Activated CD4-positive, alpha-beta memory T cell treated with anti-CD3 and anti-CD28 coated beads, Interleukin-2, amount 10 ng/mL, durations not matched to agents 7 days and 5 days (primary cell): ENCODE results near the gene PXDC1. TPM values are rescaled to one million over a fixed set of nuclear protein-coding genes. Genes with fewer than 3 reads are reported as not detected.
"Not testable (repeated sequence)": the region's sequence is repeated elsewhere in the genome, so short reads cannot be mapped to it uniquely, and the experiment has no call there.

Experiments
- CTCF ChIA-PET: fragments of 350-600 bp; sonication (Branson Sonifier 250); formaldehyde crosslinking; loops from one replicate; lab custom pipeline; 2021; ENCODE audit warnings: antibody characterized with exemption, inconsistent platforms; lab: Charles Lee
- POLR2A ChIA-PET: fragments of 350-600 bp; sonication (Branson Sonifier 250); formaldehyde crosslinking; loops from one replicate; lab custom pipeline; 2021; ENCODE audit warnings: antibody characterized with exemption; lab: Charles Lee
- DNase-seq: peaks from one replicate; pipeline ENCODE4 v3.0.0-alpha.2; 2020
- H3K27ac Mint-ChIP-seq: one replicate; pipeline ENCODE4 v1.8.0; 2021; ENCODE audit warnings: mild to moderate bottlenecking, mixed read lengths
- H3K27me3 Mint-ChIP-seq: one replicate; pipeline ENCODE4 v1.8.0; 2021; ENCODE audit warnings: mixed read lengths
- H3K36me3 Mint-ChIP-seq: one replicate; pipeline ENCODE4 v1.8.0; 2021; ENCODE audit warnings: low read depth, mixed read lengths
- H3K4me1 Mint-ChIP-seq: one replicate; pipeline ENCODE4 v1.8.0; 2021; ENCODE audit warnings: mixed read lengths
- H3K4me3 Mint-ChIP-seq: one replicate; pipeline ENCODE4 v1.8.0; 2021; ENCODE audit warnings: mild to moderate bottlenecking, mixed read lengths
- H3K9me3 Mint-ChIP-seq: one replicate; pipeline ENCODE4 v1.8.0; 2021; ENCODE audit warnings: mixed read lengths
- total RNA-seq, 2 experiments: library from RNA; stranded (reverse); gene quantifications; one replicate each; pipeline ENCODE4 v1.2.3, GENCODE V29; 2021

The PXDC1 gene
- total RNA-seq, 2 experiments from 2014 or later, result 1.1 to 1.4 TPM

- no peaks in the 10 kb centered on the region for H3K4me1 Mint-ChIP-seq
- H3K4me3 Mint-ChIP-seq, result no peak overlapping the region
- peaks cover 18% of the 10 kb centered on the region for H3K27me3 Mint-ChIP-seq
- no peaks in the 10 kb centered on the region for H3K9me3 Mint-ChIP-seq
- DNase-seq, result no peak
- no peak overlapping the region for H3K27ac Mint-ChIP-seq
- H3K36me3 Mint-ChIP-seq, result no peaks in the 10 kb centered on the region
- ChIA-PET POLR2A (no interaction called here), CTCF (interaction anchor here (0.7 kb wide), 1 partner anchor 501 kb away, joined by 3 read pairs; no protein-coding TSS in a partner anchor)
Observed at GRCh38 chr6:3695065-3695817, 56.3 kb downstream of the PXDC1 start.

- no peak overlapping the region for H3K27ac Mint-ChIP-seq
- ChIA-PET POLR2A (no interaction called here), CTCF (interaction anchor here (1.6 kb wide), 1 partner anchor 38 kb away, joined by 4 read pairs; no protein-coding TSS in a partner anchor)
- no peaks in the 10 kb centered on the region for H3K9me3 Mint-ChIP-seq
- H3K27me3 Mint-ChIP-seq, result peaks cover 22% of the 10 kb centered on the region
- no peaks in the 10 kb centered on the region for H3K4me1 Mint-ChIP-seq
- no peaks in the 10 kb centered on the region for H3K36me3 Mint-ChIP-seq
- no peak overlapping the region for H3K4me3 Mint-ChIP-seq
- no peak for DNase-seq
Observed at GRCh38 chr6:3693831-3694230, 57.7 kb downstream of the PXDC1 start.

- peaks cover 12% of the 10 kb centered on the region for H3K27me3 Mint-ChIP-seq
- H3K27ac Mint-ChIP-seq, result no peak overlapping the region
- CTCF ChIA-PET, result interaction anchor here (1.1 kb wide), 1 partner anchor 23 kb away, joined by 3 read pairs; no protein-coding TSS in a partner anchor
- H3K4me3 Mint-ChIP-seq, result no peak overlapping the region
- POLR2A ChIA-PET, result no interaction called here
- no peak for DNase-seq
- no peaks in the 10 kb centered on the region for H3K9me3 Mint-ChIP-seq
- no peaks in the 10 kb centered on the region for H3K36me3 Mint-ChIP-seq
- no peaks in the 10 kb centered on the region for H3K4me1 Mint-ChIP-seq
Observed at GRCh38 chr6:3690506-3690905, 61.0 kb downstream of the PXDC1 start.

- no peaks in the 10 kb centered on the region for H3K4me1 Mint-ChIP-seq
- POLR2A ChIA-PET, result no interaction called here
Observed at GRCh38 chr6:3687847-3688246, 63.7 kb downstream of the PXDC1 start.

GRCh38 chr6:3683331-3683730, 68.2 kb downstream of the PXDC1 start:
- POLR2A ChIA-PET, result no interaction called here
- Mint-ChIP-seq H3K4me1 (no peaks in the 10 kb centered on the region), H3K9me3 (peaks cover 2% of the 10 kb centered on the region), H3K27ac (no peak overlapping the region), H3K4me3 (no peak overlapping the region), H3K36me3 (no peaks in the 10 kb centered on the region), H3K27me3 (peaks cover 14% of the 10 kb centered on the region)
- DNase-seq, result no peak
- CTCF ChIA-PET, result no interaction called here

More at GRCh38 chr6:3687847-3688246, 63.7 kb downstream of the PXDC1 start:
- H3K27ac Mint-ChIP-seq, result no peak overlapping the region
- no peak for DNase-seq
- CTCF ChIA-PET, result no interaction called here
- H3K27me3 Mint-ChIP-seq, result peaks cover 17% of the 10 kb centered on the region
- H3K9me3 Mint-ChIP-seq, result no peaks in the 10 kb centered on the region
- no peaks in the 10 kb centered on the region for H3K36me3 Mint-ChIP-seq
- H3K4me3 Mint-ChIP-seq, result no peak overlapping the region

GRCh38 chr6:3678946-3679345, 72.6 kb downstream of the PXDC1 start:
- Mint-ChIP-seq H3K4me3 (no peak overlapping the region), H3K27me3 (peaks cover 26% of the 10 kb centered on the region), H3K36me3 (no peaks in the 10 kb centered on the region), H3K4me1 (no peaks in the 10 kb centered on the region), H3K27ac (no peak overlapping the region), H3K9me3 (peaks cover 2% of the 10 kb centered on the region)
- CTCF ChIA-PET, result no interaction called here
- POLR2A ChIA-PET, result no interaction called here
- DNase-seq, result no peak

- CTCF ChIA-PET, H3K4me1 Mint-ChIP-seq, POLR2A ChIA-PET, H3K27ac Mint-ChIP-seq, DNase-seq, H3K4me3 Mint-ChIP-seq, H3K9me3 Mint-ChIP-seq, H3K36me3 Mint-ChIP-seq: not testable (repeated sequence)
- peaks cover 25% of the 10 kb centered on the region for H3K27me3 Mint-ChIP-seq
Observed at GRCh38 chr6:3677751-3678150, 73.8 kb downstream of the PXDC1 start.

- H3K36me3 Mint-ChIP-seq, POLR2A ChIA-PET, H3K4me3 Mint-ChIP-seq, H3K27ac Mint-ChIP-seq, H3K4me1 Mint-ChIP-seq, H3K9me3 Mint-ChIP-seq, CTCF ChIA-PET, DNase-seq: not testable (repeated sequence)
- H3K27me3 Mint-ChIP-seq, result peaks cover 22% of the 10 kb centered on the region
Observed at GRCh38 chr6:3677351-3677750, 74.2 kb downstream of the PXDC1 start.

Other genes starting within 250 kb of the PXDC1 start
- gene FAM50B, start 97.7 kb upstream of the PXDC1 start, total RNA-seq, result 10 to 100 TPM; 14.4 to 14.7 TPM